IPS-18a (cell line): ENCODE results near the gene VEZT.

Experiments
- H3K27ac ChIP-seq: one replicate; pipeline ENCODE4 v1.5.1; 2013; ENCODE audit warnings: low read length
- H3K27me3 ChIP-seq: one replicate; pipeline ENCODE4 v1.6.1; 2013; ENCODE audit warnings: mild to moderate bottlenecking, low read length; ENCODE audit not compliant: control insufficient read depth, insufficient read depth
- H3K36me3 ChIP-seq: one replicate; pipeline ENCODE4 v1.6.1; 2013; ENCODE audit warnings: low read depth, low read length; ENCODE audit not compliant: control insufficient read depth
- H3K4me1 ChIP-seq: one replicate; pipeline ENCODE4 v1.6.1; 2013; ENCODE audit warnings: low read depth, low read length; ENCODE audit not compliant: control insufficient read depth
- H3K4me3 ChIP-seq: one replicate; pipeline ENCODE4 v1.5.1; 2013; ENCODE audit warnings: low read length
- H3K9ac ChIP-seq: one replicate; pipeline ENCODE4 v1.6.1; 2013; ENCODE audit warnings: mild to moderate bottlenecking, low read length, moderate library complexity
- H3K9me3 ChIP-seq: one replicate; pipeline ENCODE4 v1.6.1; 2013; ENCODE audit warnings: low read depth, low read length; ENCODE audit not compliant: control insufficient read depth

Gene VEZT, protein sequence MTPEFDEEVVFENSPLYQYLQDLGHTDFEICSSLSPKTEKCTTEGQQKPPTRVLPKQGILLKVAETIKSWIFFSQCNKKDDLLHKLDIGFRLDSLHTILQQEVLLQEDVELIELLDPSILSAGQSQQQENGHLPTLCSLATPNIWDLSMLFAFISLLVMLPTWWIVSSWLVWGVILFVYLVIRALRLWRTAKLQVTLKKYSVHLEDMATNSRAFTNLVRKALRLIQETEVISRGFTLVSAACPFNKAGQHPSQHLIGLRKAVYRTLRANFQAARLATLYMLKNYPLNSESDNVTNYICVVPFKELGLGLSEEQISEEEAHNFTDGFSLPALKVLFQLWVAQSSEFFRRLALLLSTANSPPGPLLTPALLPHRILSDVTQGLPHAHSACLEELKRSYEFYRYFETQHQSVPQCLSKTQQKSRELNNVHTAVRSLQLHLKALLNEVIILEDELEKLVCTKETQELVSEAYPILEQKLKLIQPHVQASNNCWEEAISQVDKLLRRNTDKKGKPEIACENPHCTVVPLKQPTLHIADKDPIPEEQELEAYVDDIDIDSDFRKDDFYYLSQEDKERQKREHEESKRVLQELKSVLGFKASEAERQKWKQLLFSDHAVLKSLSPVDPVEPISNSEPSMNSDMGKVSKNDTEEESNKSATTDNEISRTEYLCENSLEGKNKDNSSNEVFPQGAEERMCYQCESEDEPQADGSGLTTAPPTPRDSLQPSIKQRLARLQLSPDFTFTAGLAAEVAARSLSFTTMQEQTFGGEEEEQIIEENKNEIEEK

DNA sequence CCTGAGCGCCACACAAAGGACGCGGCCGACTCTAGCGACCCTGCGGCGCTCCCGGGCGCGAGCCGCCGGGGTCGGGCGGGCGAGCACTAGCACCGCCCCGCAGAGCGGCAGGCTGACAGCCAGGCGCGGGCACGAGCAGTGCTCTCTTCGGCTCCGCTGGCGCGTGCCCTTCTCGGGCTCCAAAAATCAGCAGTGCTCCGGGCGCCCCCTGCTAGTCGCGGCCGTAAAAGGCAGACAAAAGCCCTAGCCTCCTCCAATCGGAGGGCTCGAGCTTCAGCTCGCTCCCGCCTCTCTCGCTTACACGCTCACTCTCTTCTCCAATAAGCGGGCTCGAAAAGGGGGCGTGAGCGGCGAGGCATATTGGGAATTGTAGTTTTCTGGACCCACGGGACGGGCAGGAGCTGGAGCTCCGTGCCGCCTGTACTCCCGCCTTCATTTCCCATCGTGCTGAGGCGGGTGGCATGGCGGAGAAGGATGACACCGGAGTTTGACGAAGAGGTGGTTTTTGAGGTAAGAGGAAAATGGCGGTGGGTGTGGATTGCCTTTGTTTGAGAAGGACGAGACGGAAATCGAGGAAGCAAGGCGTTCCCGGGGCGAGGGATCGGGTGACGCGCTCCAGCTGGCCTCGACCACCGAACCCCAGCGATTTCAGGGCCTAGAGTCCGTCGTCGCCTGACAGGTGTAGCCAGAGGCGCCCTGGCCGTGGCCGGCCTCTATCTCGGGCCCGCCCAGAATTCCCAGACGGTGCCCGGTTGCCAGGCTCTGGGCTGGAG, at the start of gene VEZT, which contains the start of gene FGD6:
Gene VEZT (plus strand): TSS at position 431 of the 773 bp plus-strand sequence. CDS start 44 bp downstream, at position 475.
Gene FGD6 (minus strand): TSS at position 91 of the 773 bp plus-strand sequence. CDS start 227 bp downstream, outside the sequence.
- Histone ChIP-seq H3K4me1 (peaks cover 25% of the 10 kb centered on the region), H3K9ac (peak within 1 kb of the TSS; percentile 95), H3K4me3 (peak within 1 kb of the TSS; percentile 99), H3K27ac (peak within 1 kb of the TSS; percentile 96), H3K9me3 (no peaks in the 10 kb centered on the region), H3K36me3 (no peaks in the 10 kb centered on the region), H3K27me3 (no peaks in the 10 kb centered on the region)

DNA sequence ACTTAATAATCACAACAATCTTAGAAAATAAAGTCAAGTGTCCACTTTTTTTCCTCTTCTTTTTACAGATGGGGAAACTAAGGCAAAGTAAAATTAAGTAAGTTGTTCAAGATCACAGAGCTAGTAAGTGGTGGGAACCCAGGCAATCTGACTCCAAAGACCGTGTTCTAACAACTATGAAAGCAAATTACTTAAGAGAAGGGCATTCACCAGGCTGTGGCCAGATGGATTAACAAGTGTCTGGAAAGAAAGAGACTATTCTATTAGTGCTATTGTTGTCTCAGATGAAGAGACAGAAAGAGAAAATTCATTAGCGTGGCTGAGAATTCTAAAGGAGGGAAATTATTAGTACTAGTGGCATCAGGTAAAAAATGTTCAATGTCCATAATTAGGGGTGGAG, 48.9 kb upstream of the VEZT start:
- Histone ChIP-seq H3K4me3 (no peak overlapping the region), H3K9ac (no peak overlapping the region), H3K27me3 (no peaks in the 10 kb centered on the region), H3K36me3 (peaks cover 24% of the 10 kb centered on the region), H3K9me3 (no peaks in the 10 kb centered on the region), H3K27ac (no peak overlapping the region), H3K4me1 (peaks cover 3% of the 10 kb centered on the region)

DNA sequence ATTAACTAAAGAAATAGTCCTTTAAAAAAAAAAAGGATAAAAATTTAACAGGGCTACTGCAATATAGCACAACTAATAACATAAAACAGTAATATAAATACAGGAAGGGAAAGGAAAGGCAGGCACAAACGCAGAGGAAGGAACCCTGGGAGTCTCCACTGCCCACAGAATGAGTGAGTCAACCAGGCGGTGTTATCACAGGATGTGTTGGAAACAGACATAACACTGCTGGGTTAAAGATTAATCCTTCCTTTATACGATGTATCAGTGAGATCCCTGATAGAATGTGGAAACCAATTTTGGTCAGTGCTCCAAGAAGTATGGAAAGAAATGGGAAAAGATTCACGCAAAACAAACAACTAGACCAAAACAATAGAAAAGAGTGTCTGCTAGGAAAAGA, 48.2 kb upstream of the VEZT start:
- Histone ChIP-seq H3K36me3 (peaks cover 24% of the 10 kb centered on the region), H3K27me3 (no peaks in the 10 kb centered on the region), H3K27ac (no peak overlapping the region), H3K4me1 (no peaks in the 10 kb centered on the region), H3K9ac (no peak overlapping the region), H3K4me3 (no peak overlapping the region), H3K9me3 (no peaks in the 10 kb centered on the region)

DNA sequence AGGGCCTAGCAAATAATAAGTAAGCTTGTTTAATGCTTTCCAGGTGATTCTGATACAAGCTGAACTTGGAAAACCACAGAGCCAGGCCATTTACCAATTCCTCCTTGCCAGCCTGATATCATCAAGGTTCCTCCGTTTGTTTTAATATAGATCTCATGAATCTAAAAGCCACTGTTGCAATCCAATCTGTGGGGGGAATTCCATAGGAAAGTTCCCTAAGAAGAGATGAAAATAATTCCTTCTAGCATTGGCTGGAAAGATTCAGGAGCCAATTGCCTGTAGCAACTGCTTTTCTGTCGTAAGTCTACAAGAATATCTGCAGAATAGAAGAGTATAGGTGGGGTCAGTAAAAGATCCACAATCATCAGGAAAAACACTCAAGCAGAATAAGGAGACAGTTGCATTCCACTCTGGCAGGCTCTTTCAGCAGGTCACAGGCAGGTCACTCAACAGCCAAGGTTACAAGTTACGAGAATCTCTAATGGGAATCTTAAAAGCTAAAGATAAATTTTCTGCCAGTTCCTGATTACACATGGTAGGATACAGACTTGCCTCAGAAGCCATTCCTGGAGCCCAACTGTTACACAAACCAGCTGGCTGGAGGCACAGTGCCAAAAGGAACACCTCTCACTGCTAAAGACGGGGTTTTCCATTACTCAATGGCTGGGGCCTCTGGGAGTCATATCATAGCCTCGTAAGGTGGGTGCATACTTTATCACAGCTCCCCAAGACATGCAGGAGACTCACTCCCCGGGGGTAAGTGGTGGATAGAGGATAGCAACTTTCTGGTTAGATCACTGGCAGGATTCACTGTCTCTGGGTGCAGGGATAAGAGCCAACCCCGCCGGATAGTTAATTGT, 44.0 kb upstream of the VEZT start:
- H3K4me1 ChIP-seq, result no peaks in the 10 kb centered on the region
- H3K27me3 ChIP-seq, result no peaks in the 10 kb centered on the region
- no peaks in the 10 kb centered on the region for H3K9me3 ChIP-seq
- H3K9ac ChIP-seq, result no peak overlapping the region
- peaks cover 24% of the 10 kb centered on the region for H3K36me3 ChIP-seq
- H3K27ac ChIP-seq, result no peak overlapping the region
- no peak overlapping the region for H3K4me3 ChIP-seq

DNA sequence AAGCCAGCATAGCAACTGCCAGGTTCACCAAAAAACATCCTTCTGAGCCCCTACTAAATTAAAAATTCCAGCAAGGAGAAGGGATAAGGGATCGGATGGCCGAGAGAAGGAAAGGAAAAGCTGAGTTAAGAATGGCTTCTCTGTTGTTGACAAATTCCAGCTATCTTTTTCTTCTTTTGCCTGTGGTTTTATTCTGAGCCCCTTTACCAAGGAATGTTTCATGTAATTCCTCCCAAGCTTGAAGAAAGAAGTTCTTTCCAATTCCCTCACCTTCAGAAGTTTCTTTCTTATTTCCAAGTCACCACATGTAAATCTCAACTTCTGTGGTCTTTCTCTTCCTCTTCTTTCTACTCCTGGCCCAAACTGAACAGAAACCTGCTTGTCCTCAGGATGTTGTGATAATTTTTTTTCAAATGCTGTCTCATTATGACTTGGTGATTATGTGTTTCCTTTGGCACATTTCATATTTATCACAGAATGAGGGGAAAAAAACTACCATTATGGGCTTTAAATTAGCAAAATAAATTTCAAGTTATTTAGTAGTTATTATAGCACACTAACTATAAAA, 40.3 kb upstream of the VEZT start:
- H3K36me3 ChIP-seq, result peaks cover 3% of the 10 kb centered on the region
- H3K9ac ChIP-seq, result no peak overlapping the region
- no peaks in the 10 kb centered on the region for H3K4me1 ChIP-seq
- H3K27ac ChIP-seq, result no peak overlapping the region
- no peaks in the 10 kb centered on the region for H3K27me3 ChIP-seq
- no peak overlapping the region for H3K4me3 ChIP-seq
- no peaks in the 10 kb centered on the region for H3K9me3 ChIP-seq

DNA sequence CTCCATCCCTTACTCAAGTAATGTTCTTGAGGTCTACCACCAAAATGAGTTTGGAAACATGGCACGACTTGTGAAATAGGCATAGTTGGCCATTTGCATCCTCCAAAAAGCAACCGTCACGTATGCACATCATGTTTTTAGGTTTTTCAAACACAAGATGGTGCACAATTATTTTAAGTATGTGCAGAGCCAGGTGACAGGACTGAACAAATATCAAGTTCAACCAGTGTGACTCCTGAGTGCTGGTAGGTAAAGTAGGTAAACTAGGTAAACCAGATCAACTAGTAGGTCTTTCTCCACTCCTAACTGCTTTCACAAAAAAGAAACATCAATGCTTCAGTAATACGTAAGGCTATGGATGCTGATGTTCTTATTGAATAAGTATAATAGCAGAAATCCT, 39.5 kb upstream of the VEZT start:
- Histone ChIP-seq H3K9me3 (no peaks in the 10 kb centered on the region), H3K36me3 (no peaks in the 10 kb centered on the region), H3K27ac (no peak overlapping the region), H3K9ac (no peak overlapping the region), H3K27me3 (no peaks in the 10 kb centered on the region), H3K4me3 (no peak overlapping the region), H3K4me1 (no peaks in the 10 kb centered on the region)

DNA sequence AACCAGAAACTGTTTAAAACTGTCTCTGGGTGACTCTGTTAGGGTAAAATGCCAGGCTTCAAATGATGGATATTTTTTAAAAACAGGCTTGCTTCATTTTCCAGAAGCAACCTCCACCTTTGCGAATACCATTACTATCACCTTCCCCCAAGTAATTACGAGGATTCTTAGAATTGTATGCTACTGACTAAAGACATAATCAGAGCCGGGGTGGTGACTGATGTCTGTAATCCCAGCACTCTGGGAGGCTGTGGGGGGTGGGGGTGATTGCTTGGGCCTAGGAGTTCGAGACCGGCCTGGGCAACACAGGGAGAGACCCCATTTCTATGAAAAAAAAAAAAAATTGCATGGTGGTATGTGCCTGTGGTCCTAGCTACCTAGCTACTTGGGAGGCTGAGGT, 38.6 kb upstream of the VEZT start:
- no peak overlapping the region for H3K27ac ChIP-seq
- H3K4me1 ChIP-seq, result no peaks in the 10 kb centered on the region
- no peak overlapping the region for H3K4me3 ChIP-seq
- no peaks in the 10 kb centered on the region for H3K27me3 ChIP-seq
- no peak overlapping the region for H3K9ac ChIP-seq
- H3K36me3 ChIP-seq, result no peaks in the 10 kb centered on the region
- H3K9me3 ChIP-seq, result no peaks in the 10 kb centered on the region

DNA sequence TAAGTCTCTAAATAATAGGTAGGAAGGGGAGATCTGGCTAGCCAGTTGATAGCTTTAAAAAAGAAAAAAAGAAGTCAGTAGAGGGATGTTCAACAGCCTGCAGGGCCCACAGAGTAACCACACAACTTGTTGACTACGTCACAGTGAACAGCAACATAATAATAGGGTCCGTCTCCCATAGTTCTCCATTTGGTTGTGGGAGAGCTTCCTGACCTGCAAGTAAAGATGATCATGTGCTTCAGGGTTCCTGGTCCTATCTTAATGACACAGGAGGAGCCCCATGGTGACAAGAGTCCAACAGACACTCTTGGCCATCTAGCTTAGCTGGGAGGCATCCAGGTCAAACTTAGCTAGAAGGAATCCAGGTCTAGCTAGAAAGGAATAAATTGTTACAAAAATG, 36.5 kb upstream of the VEZT start:
- Histone ChIP-seq H3K9ac (no peak overlapping the region), H3K9me3 (no peaks in the 10 kb centered on the region), H3K4me3 (no peak overlapping the region), H3K27me3 (no peaks in the 10 kb centered on the region), H3K27ac (no peak overlapping the region), H3K4me1 (no peaks in the 10 kb centered on the region), H3K36me3 (no peaks in the 10 kb centered on the region)

DNA sequence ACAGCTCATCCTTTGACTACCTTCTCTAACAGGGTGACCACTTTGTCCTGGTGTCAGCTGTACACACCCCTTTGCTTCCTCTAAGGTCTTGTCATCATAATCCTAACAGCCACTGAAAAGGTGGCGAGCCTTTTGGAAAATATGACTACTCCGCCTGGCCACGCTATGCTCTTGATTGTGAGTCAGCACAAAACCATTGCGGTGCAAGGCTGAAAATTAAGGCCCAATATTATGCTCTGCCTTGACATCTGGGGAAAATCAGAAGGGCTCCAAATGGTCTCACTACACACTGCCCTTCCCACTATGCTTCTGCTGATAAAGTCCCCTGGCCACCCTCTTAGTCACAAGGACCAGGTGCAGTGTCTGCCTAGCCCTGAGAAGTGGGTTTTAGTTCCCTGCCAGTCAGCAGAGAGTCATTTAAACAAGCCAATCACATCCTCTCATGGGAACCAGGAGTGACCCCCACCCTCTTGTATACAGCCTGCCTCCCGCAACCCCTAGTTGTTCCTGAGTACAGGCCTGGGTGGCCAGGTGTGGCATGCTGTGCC, 34.7 kb upstream of the VEZT start:
- Histone ChIP-seq H3K9me3 (no peaks in the 10 kb centered on the region), H3K9ac (no peak overlapping the region), H3K27me3 (no peaks in the 10 kb centered on the region), H3K36me3 (no peaks in the 10 kb centered on the region), H3K27ac (no peak overlapping the region), H3K4me3 (no peak overlapping the region), H3K4me1 (peaks cover 5% of the 10 kb centered on the region)

DNA sequence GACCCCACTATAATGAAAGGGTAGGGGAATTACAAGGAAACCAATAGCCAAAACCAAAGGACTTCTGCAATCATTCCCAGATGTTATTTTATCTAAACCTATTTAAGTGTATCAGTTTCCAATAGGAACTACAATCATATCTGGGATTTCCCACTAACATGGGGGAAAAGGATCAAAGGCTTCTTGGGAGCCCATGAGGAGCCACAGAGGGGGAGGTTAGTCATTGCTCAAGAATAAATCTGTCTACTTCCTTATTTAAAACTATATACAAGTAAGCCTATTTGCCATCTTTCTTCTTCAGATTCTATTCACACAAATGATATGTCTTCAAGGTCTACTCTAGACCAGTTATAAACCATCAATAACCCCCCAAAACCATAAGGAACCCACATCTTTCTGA, 33.5 kb upstream of the VEZT start:
- no peak overlapping the region for H3K4me3 ChIP-seq
- H3K27me3 ChIP-seq, result no peaks in the 10 kb centered on the region
- no peaks in the 10 kb centered on the region for H3K36me3 ChIP-seq
- H3K27ac ChIP-seq, result no peak overlapping the region
- H3K4me1 ChIP-seq, result peaks cover 14% of the 10 kb centered on the region
- no peak overlapping the region for H3K9ac ChIP-seq
- no peaks in the 10 kb centered on the region for H3K9me3 ChIP-seq
